SH-SY5Y (cell line): Measurements from ENCODE around the gene WDFY4.

Experiments used
- GATA2 ChIP-seq: IDR thresholded peaks from 2 replicates; pipeline ENCODE4 v1.6.1; 2011; ENCODE audit warnings: mild to moderate bottlenecking, low read depth, low read length
- GATA3 ChIP-seq: IDR thresholded peaks from 2 replicates; pipeline ENCODE4 v1.6.1; 2011; ENCODE audit warnings: low read depth, mild to moderate bottlenecking, low read length, moderate library complexity

- no peak for TF ChIP-seq GATA2
- no peak for TF ChIP-seq GATA3
These were observed 65.3 kb downstream of the WDFY4 start for GRCh38 chr10:48750019-48750418.
